IPS DF 19.7 (cell line): ENCODE results near the gene KAZN.

Experiments used
- DNase-seq: peaks from one replicate; pipeline ENCODE4 v3.0.0-alpha.2; 2013; ENCODE audit warnings: low read depth, low spot score

The KAZN gene

GRCh38 chr1:14853518-14853917, 255.0 kb downstream of the KAZN start:
- DNase-seq = no peak

- no peak for DNase-seq
Observed at GRCh38 chr1:14855268-14855667, 256.8 kb downstream of the KAZN start.

GRCh38 chr1:14855801-14856200, 257.3 kb downstream of the KAZN start:
- DNase-seq = no peak

- DNase-seq = no peak
Observed at GRCh38 chr1:14857436-14858195, 259.1 kb downstream of the KAZN start.

- DNase-seq = no peak
Observed at GRCh38 chr1:14862114-14862771, 263.8 kb downstream of the KAZN start.

- DNase-seq = no peak
Observed at GRCh38 chr1:14865106-14865505, 266.6 kb downstream of the KAZN start.

- no peak for DNase-seq
Observed at GRCh38 chr1:14866911-14867612, 268.6 kb downstream of the KAZN start.

GRCh38 chr1:14869187-14869586, 270.7 kb downstream of the KAZN start:
- DNase-seq = no peak

- no peak for DNase-seq
Observed at GRCh38 chr1:14871218-14871970, 272.9 kb downstream of the KAZN start.

- DNase-seq = no peak
Observed at GRCh38 chr1:14872762-14873161, 274.3 kb downstream of the KAZN start.

GRCh38 chr1:14873677-14874076, 275.2 kb downstream of the KAZN start:
- DNase-seq = no peak

- DNase-seq = no peak
Observed at GRCh38 chr1:14875524-14876509, 277.3 kb downstream of the KAZN start.

GRCh38 chr1:14876747-14877146, 278.3 kb downstream of the KAZN start:
- DNase-seq = no peak

- DNase-seq = no peak
Observed at GRCh38 chr1:14877224-14877623, 278.7 kb downstream of the KAZN start.

- DNase-seq = no peak
Observed at GRCh38 chr1:14878124-14878523, 279.6 kb downstream of the KAZN start.

- DNase-seq = no peak
Observed at GRCh38 chr1:14878951-14879350, 280.5 kb downstream of the KAZN start.

- no peak for DNase-seq
Observed at GRCh38 chr1:14880456-14881316, 282.2 kb downstream of the KAZN start.

- DNase-seq = no peak
Observed at GRCh38 chr1:14881775-14882672, 283.5 kb downstream of the KAZN start.
